Measurements from ENCODE around the gene TECPR1. TPM values are rescaled to one million over a fixed set of nuclear protein-coding genes. Genes with fewer than 3 reads are reported as not detected.

The TECPR1 gene
- total RNA-seq, 5 donors from 2014 or later (not counting 1 experiment from before 2014, with no cell fraction given) = 118 to 192 (median 162) TPM

DNA sequence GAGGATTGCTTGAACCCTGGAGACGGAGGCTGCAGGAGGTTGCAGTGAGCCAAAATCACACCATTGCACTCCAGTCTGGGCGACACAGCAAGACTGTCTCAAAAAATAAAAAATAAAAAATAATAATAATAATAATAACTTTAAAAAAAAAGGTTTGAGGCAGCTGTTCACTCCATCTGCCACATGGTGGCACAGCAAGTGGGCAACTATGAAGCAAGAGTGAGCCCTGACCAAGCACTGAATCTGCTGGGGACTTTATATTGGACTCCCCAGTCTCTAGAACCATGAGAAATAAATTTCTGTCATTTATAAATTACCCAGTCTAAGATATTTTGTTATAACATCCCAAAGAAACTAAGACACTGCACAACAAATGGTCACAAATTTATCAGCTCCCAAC lies 14.8 kb upstream of the TECPR1 start:
- no CpG with 5 or more reads among the region's 2 CpGs for WGBS (ENCODE audit: insufficient coverage)

DNA sequence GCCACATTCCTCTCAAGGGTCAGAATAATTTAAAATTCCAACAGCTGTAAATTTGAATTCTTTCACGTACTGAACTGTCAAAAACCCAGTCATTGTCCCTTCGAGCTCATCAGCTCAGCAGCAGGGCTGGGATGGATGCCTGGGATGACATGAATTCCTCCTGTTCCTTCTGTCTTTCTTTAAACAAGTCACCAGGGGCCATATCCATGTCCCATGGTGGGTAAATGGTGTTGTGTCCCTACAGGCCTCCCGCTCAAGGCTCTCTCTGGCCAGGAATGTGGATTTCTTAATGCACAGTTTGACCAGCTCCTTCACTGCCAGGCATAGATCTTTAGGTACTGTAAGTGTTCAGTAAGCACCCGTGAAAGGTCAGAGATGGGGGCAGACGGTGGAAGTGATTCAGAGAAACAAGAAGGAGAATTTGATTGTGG lies 13.8 kb upstream of the TECPR1 start:
- H3K27ac ChIP-seq (ENCODE audit: low read length) = no peak overlapping the region
- H3K4me1 ChIP-seq (ENCODE audit: control insufficient read depth in 1 of 2, extremely low read depth in 1 of 2, insufficient read depth in 2 of 2, low read length in 2 of 2) = no peaks in the 10 kb centered on the region
- CTCF ChIA-PET = interaction anchor here in 1 of 2 donors (0.6 to 0.7 kb wide), 2 partner anchors 525 to 624 kb away, joined by 5 read pairs; no protein-coding TSS in a partner anchor
- Mint-ChIP-seq H3K36me3 (peaks cover 17% of the 10 kb centered on the region), H3K27ac (peak overlapping the region in 1 of 2 donors; percentile 86), H3K9me3 (no peaks in the 10 kb centered on the region), H3K4me3 (no peak overlapping the region), H3K27me3 (no peaks in the 10 kb centered on the region), H3K4me1 (peaks cover 0 to 8% (median 3%) of the 10 kb centered on the region in 3 donors)
- no peak for DNase-seq
- H3K4me3 ChIP-seq (ENCODE audit: control insufficient read depth in 1 of 2, extremely low read depth in 1 of 2, low read length in 1 of 2) = no peak overlapping the region
- ATAC-seq (replicated peaks in 1 of 4) = no peak
- POLR2A ChIA-PET = no interaction called here
- no peaks in the 10 kb centered on the region for H3K9me3 ChIP-seq
- 93% methylated on average over 5 of the region's 5 CpGs for WGBS (ENCODE audit: insufficient coverage)
- peaks cover 0 to 8% of the 10 kb centered on the region in 2 donors for H3K36me3 ChIP-seq (ENCODE audit: control insufficient read depth in 2 of 2, extremely low read depth in 1 of 2, insufficient read depth in 1 of 2, low read length in 1 of 2)
- H3K27me3 ChIP-seq (replicated peaks in 1 of 2; ENCODE audit: control insufficient read depth in 2 of 2, extremely low read depth in 1 of 2, insufficient read depth in 2 of 2, low read length in 1 of 2) = no peaks in the 10 kb centered on the region

More for the DNA sequence above, 14.8 kb upstream of the TECPR1 start:
- Histone ChIP-seq H3K9me3 (no peaks in the 10 kb centered on the region), H3K36me3 (ENCODE audit: control insufficient read depth in 2 of 2, extremely low read depth in 1 of 2, insufficient read depth in 1 of 2, low read length in 1 of 2) (peaks cover 0 to under 1% of the 10 kb centered on the region in 2 donors), H3K27me3 (replicated peaks in 1 of 2; ENCODE audit: control insufficient read depth in 2 of 2, extremely low read depth in 1 of 2, insufficient read depth in 2 of 2, low read length in 1 of 2) (no peaks in the 10 kb centered on the region), H3K4me1 (ENCODE audit: control insufficient read depth in 1 of 2, extremely low read depth in 1 of 2, insufficient read depth in 2 of 2, low read length in 2 of 2) (no peaks in the 10 kb centered on the region), H3K27ac (ENCODE audit: low read length) (no peak overlapping the region), H3K4me3 (ENCODE audit: control insufficient read depth in 1 of 2, extremely low read depth in 1 of 2, low read length in 1 of 2) (no peak overlapping the region)
- ATAC-seq (replicated peaks in 1 of 4) = peak in 1 of 4 experiments; percentile 46
- peaks cover 0 to 8% (median 3%) of the 10 kb centered on the region in 3 donors for H3K4me1 Mint-ChIP-seq
- H3K9me3 Mint-ChIP-seq = no peaks in the 10 kb centered on the region
- H3K36me3 Mint-ChIP-seq = peaks cover 8% of the 10 kb centered on the region
- POLR2A ChIA-PET = no interaction called here
- CTCF ChIA-PET = interaction anchor here (0.6 to 0.7 kb wide), 2 partner anchors 7 to 797 kb away, joined by 3 to 7 read pairs; no protein-coding TSS in a partner anchor
- no peak for DNase-seq
- H3K27ac Mint-ChIP-seq = no peak overlapping the region
- no peaks in the 10 kb centered on the region for H3K27me3 Mint-ChIP-seq
- no peak overlapping the region for H3K4me3 Mint-ChIP-seq

DNA sequence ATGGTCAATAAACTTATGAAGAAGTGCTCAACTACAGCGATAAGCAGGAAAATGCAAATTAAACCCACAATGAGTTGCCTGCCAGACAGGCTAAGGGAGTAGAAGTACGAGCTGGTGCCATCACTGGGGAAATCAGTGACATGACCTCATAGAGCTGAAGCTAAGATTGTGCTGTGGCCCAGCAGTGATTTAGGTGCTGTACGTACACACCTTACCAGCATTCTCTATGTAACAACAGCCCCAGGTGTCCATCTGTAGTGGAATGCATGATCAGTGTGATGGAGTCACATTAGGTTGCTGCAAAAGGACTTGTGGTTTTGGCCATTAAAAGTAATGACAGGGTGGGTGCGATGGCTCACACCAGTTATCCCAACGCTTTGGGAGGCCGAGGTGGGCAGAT lies 5.7 kb upstream of the TECPR1 start:
- no peak overlapping the region for H3K27ac Mint-ChIP-seq
- Histone ChIP-seq H3K36me3 (ENCODE audit: control insufficient read depth in 2 of 2, extremely low read depth in 1 of 2, insufficient read depth in 1 of 2, low read length in 1 of 2) (peaks cover 8 to 19% of the 10 kb centered on the region in 2 donors), H3K27me3 (replicated peaks in 1 of 2; ENCODE audit: control insufficient read depth in 2 of 2, extremely low read depth in 1 of 2, insufficient read depth in 2 of 2, low read length in 1 of 2) (no peaks in the 10 kb centered on the region), H3K4me3 (ENCODE audit: control insufficient read depth in 1 of 2, extremely low read depth in 1 of 2, low read length in 1 of 2) (no peak overlapping the region), H3K9me3 (no peaks in the 10 kb centered on the region), H3K4me1 (ENCODE audit: control insufficient read depth in 1 of 2, extremely low read depth in 1 of 2, insufficient read depth in 2 of 2, low read length in 2 of 2) (peaks cover 5 to 15% of the 10 kb centered on the region in 2 experiments), H3K27ac (ENCODE audit: low read length) (no peak overlapping the region)
- ChIA-PET POLR2A (no interaction called here), CTCF (no interaction called here)
- peaks cover 19 to 27% (median 24%) of the 10 kb centered on the region in 3 donors for H3K4me1 Mint-ChIP-seq
- H3K27me3 Mint-ChIP-seq = no peaks in the 10 kb centered on the region
- H3K9me3 Mint-ChIP-seq = no peaks in the 10 kb centered on the region
- no peak for ATAC-seq (replicated peaks in 1 of 4)
- peaks cover 38% of the 10 kb centered on the region for H3K36me3 Mint-ChIP-seq
- no peak overlapping the region for H3K4me3 Mint-ChIP-seq
- 100% methylated on average over 5 of the region's 6 CpGs for WGBS (ENCODE audit: insufficient coverage)
- no peak for DNase-seq

DNA sequence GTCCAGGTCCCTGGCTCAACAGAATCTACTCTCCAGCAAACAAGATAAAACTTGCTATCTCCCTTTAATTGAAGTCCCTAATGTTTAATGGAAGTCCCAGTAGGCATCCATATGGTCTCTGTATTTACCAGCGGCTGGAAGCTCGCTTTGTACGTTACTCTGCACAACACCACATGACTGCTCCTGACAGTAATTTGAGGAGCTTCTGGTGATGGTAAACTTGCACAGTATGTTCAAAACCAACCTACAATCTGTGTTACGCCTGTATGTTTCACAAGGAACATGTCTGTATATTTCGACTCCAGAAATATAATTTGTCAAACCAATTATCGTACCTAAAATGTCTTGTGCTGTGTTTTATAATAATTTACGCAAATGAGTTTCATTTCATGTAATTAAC lies 4.4 kb upstream of the TECPR1 start:
- ATAC-seq (replicated peaks in 1 of 4) (no peak), DNase-seq (no peak)
- no peaks in the 10 kb centered on the region for H3K27me3 Mint-ChIP-seq
- no peak overlapping the region for H3K4me3 ChIP-seq (ENCODE audit: control insufficient read depth in 1 of 2, extremely low read depth in 1 of 2, low read length in 1 of 2)
- no peak overlapping the region for H3K27ac ChIP-seq (ENCODE audit: low read length)
- no peak overlapping the region for H3K4me3 Mint-ChIP-seq
- H3K36me3 Mint-ChIP-seq = peaks cover 32% of the 10 kb centered on the region
- no peaks in the 10 kb centered on the region for H3K9me3 ChIP-seq
- no peak overlapping the region for H3K27ac Mint-ChIP-seq
- peaks cover 27 to 34% (median 30%) of the 10 kb centered on the region in 3 donors for H3K4me1 Mint-ChIP-seq
- no peaks in the 10 kb centered on the region for H3K9me3 Mint-ChIP-seq
- H3K4me1 ChIP-seq (ENCODE audit: control insufficient read depth in 1 of 2, extremely low read depth in 1 of 2, insufficient read depth in 2 of 2, low read length in 2 of 2) = peaks cover 7 to 22% of the 10 kb centered on the region in 2 experiments
- ChIA-PET CTCF (no interaction called here), POLR2A (no interaction called here)
- WGBS (ENCODE audit: insufficient coverage) = no CpG with 5 or more reads among the region's 7 CpGs
- peaks cover 8 to 14% of the 10 kb centered on the region in 2 donors for H3K36me3 ChIP-seq (ENCODE audit: control insufficient read depth in 2 of 2, extremely low read depth in 1 of 2, insufficient read depth in 1 of 2, low read length in 1 of 2)
- H3K27me3 ChIP-seq (replicated peaks in 1 of 2; ENCODE audit: control insufficient read depth in 2 of 2, extremely low read depth in 1 of 2, insufficient read depth in 2 of 2, low read length in 1 of 2) = no peaks in the 10 kb centered on the region

DNA sequence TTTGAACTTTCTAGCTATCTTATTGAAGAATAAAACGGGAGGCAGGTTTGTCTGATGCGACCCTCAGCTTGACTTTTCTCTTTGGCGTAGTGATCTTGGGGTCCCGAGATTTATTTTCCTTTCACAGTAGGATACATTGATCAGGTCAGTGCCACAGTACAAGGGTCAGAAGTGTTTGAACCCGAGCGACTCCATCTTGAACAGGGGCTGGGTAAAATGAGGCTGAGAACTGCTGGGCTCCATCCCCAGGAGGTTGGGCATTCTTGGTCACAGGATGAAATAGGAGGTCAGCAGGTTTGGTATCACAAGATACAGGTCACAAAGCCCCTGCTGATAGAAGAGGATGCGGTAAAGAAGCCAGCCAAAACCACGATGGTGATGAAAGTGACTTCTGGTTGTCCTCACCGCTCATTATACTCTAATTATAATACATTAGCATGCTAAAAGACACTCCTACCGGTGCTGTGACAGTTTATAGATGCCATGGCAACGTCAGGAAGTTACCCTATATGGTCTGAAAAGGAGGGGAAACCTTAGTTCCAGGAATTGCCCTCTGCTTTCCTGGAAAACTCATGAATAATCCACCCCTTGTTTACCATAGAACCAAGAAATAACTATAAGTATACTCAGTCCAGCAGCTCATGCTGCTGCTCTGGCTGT lies 3.0 kb upstream of the TECPR1 start:
- peaks cover 40 to 46% (median 41%) of the 10 kb centered on the region in 3 donors for H3K4me1 Mint-ChIP-seq
- H3K4me3 Mint-ChIP-seq = no peak overlapping the region
- CTCF ChIA-PET = no interaction called here
- POLR2A ChIA-PET = no interaction called here
- ATAC-seq (replicated peaks in 1 of 4) (no peak), DNase-seq (peak in 3 of 35 experiments; percentile 3 to 29 (median 19))
- Histone ChIP-seq H3K27me3 (replicated peaks in 1 of 2; ENCODE audit: control insufficient read depth in 2 of 2, extremely low read depth in 1 of 2, insufficient read depth in 2 of 2, low read length in 1 of 2) (no peaks in the 10 kb centered on the region), H3K27ac (ENCODE audit: low read length) (no peak overlapping the region), H3K36me3 (ENCODE audit: control insufficient read depth in 2 of 2, extremely low read depth in 1 of 2, insufficient read depth in 1 of 2, low read length in 1 of 2) (peaks cover 8 to 11% of the 10 kb centered on the region in 2 donors), H3K4me3 (ENCODE audit: control insufficient read depth in 1 of 2, extremely low read depth in 1 of 2, low read length in 1 of 2) (no peak overlapping the region), H3K4me1 (ENCODE audit: control insufficient read depth in 1 of 2, extremely low read depth in 1 of 2, insufficient read depth in 2 of 2, low read length in 2 of 2) (peaks cover 12 to 35% of the 10 kb centered on the region in 2 experiments), H3K9me3 (no peaks in the 10 kb centered on the region)
- H3K9me3 Mint-ChIP-seq = no peaks in the 10 kb centered on the region
- WGBS (ENCODE audit: insufficient coverage) = no CpG with 5 or more reads among the region's 11 CpGs
- peak overlapping the region; percentile 11 to 48 for H3K27ac Mint-ChIP-seq
- peaks cover 23% of the 10 kb centered on the region for H3K36me3 Mint-ChIP-seq
- H3K27me3 Mint-ChIP-seq = no peaks in the 10 kb centered on the region

DNA sequence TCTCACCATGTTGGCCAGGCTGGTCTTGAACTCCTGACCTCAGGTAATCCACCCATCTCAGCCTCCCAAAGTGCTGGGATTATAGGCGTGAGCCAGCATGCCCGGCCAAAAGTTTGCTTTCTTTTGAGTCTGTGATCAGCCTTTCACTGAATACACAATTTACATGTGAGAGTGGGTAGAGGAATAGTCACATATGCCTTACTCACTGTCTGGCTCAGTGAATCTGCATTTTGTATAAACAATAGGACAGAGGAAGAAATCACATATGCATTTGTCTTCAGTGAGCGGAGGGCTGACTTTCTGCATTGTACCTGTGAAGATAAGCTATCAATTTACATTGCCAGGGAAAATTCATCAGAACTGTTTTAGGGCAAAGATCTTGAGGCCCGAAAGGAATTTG lies 2.5 kb upstream of the TECPR1 start:
- peak overlapping the region in 1 of 3 donors; percentile 15 for H3K4me3 Mint-ChIP-seq
- H3K9me3 Mint-ChIP-seq = no peaks in the 10 kb centered on the region
- peaks cover 46 to 51% (median 46%) of the 10 kb centered on the region in 3 donors for H3K4me1 Mint-ChIP-seq

More for the DNA sequence above, 2.5 kb upstream of the TECPR1 start:
- ATAC-seq (replicated peaks in 1 of 4) (no peak), DNase-seq (no peak)
- H3K27ac ChIP-seq (ENCODE audit: low read length) = no peak overlapping the region
- no CpG with 5 or more reads among the region's 4 CpGs for WGBS (ENCODE audit: insufficient coverage)
- H3K27me3 ChIP-seq (replicated peaks in 1 of 2; ENCODE audit: control insufficient read depth in 2 of 2, extremely low read depth in 1 of 2, insufficient read depth in 2 of 2, low read length in 1 of 2) = no peaks in the 10 kb centered on the region
- peaks cover 16 to 41% of the 10 kb centered on the region in 2 experiments for H3K4me1 ChIP-seq (ENCODE audit: control insufficient read depth in 1 of 2, extremely low read depth in 1 of 2, insufficient read depth in 2 of 2, low read length in 2 of 2)
- ChIA-PET CTCF (interaction anchor here (0.7 kb wide), 2 partner anchors 9 to 826 kb away, joined by 3 to 8 read pairs; no protein-coding TSS in a partner anchor), POLR2A (no interaction called here)
- Mint-ChIP-seq H3K36me3 (peaks cover 26% of the 10 kb centered on the region), H3K27ac (peak overlapping the region in 1 of 2 donors; percentile 48), H3K27me3 (no peaks in the 10 kb centered on the region)
- peaks cover 8 to 11% of the 10 kb centered on the region in 2 donors for H3K36me3 ChIP-seq (ENCODE audit: control insufficient read depth in 2 of 2, extremely low read depth in 1 of 2, insufficient read depth in 1 of 2, low read length in 1 of 2)
- H3K4me3 ChIP-seq (ENCODE audit: control insufficient read depth in 1 of 2, extremely low read depth in 1 of 2, low read length in 1 of 2) = no peak overlapping the region
- H3K9me3 ChIP-seq = no peaks in the 10 kb centered on the region

All from T-cell (primary cell).